ENCODE results near the gene PRX. TPM values are rescaled to one million over a fixed set of nuclear protein-coding genes. Genes with fewer than 3 reads are reported as not detected.

Gene PRX
- total RNA-seq, 1 donor from 2014 or later = 0.80 TPM

- no peak for ATAC-seq
These were observed 50.1 kb downstream of the PRX start for GRCh38 chr19:40363069-40363468.

DNA sequence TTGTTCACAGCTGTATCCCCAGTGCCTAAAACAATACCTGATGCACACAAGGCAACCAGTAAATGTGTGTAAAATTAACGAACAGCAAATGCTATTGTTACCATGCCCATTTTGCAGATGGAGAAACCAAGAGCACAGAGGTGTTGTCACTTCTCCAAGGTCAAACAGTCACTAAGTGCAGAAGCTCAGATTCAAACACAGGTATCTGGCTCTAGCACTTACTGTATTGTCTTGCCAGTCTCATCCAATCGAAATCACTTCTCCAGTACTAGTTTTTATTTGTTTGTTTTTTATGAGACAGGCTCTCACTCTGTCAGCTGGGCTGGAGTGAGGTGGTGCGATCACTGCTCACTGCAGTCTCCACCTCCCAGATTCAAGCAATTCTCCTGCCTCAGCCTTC, 51.0 kb downstream of the PRX start:
- no peak for ATAC-seq

DNA sequence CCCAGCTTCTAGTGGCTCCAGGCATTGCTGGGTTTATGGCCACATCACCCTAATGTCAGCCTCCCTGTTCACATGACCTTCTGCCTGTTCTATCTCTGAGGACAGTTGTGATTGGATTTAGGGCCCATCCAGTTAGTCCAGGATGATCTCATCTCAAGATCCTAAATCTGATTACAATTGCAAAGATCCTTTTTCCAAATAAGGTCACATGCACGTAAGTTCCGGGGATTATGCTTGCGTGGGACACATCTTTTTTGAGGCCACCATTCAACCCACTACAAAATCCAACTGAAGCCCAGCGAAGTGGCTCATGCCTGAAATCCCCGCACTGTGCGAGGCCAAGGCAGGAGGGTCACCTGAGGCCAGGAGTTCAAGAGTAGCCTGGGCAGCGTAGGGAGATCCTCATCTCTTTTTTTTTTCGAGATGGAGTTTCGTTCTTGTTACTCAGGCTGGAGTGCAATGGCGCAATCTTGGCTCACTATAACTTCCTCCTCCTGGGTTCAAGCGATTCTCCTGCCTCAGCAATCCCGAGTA, 52.4 kb downstream of the PRX start:
- no peak for ATAC-seq

GRCh38 chr19:40360020-40360707, 53.0 kb downstream of the PRX start:
- ATAC-seq = no peak

DNA sequence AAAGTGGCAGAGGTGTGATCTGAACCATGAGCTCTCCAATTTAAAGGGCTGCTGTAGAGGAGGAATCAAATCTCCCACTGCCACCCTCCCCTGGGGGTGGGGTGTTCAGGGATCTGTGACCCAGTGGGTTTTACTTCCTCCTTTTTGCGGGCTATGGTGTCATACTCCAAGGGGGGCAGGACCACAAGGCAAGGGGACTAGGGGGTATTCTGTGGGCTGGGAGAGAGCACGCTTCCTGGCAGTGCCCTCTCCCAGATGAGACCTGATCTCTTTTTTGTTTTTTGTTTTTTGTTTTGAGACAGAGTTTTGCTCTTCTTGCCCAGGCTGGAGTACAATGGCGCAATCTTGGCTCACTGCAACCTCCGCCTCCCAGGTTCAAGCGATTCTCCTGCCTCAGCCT, 54.4 kb downstream of the PRX start:
- peak; percentile 24 for ATAC-seq

DNA sequence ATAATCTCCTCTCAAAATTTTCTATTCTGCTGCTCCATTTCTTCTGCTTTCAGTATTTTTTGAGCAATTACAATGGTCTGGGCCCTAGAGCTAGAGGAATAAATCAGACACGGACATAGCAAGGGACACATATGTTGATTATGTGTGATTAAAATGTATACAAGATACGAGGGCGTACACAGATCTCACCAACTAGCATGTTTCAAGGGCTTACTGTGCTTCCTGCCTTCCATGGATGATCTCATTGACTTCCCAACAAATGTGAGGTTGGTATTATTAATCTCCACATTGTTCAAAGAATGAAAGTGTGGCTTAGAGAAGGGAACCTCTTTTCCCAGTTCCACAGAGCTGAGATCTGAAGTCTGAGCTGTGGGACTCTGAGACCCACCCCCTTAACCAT, 55.5 kb downstream of the PRX start:
- ATAC-seq = no peak

DNA sequence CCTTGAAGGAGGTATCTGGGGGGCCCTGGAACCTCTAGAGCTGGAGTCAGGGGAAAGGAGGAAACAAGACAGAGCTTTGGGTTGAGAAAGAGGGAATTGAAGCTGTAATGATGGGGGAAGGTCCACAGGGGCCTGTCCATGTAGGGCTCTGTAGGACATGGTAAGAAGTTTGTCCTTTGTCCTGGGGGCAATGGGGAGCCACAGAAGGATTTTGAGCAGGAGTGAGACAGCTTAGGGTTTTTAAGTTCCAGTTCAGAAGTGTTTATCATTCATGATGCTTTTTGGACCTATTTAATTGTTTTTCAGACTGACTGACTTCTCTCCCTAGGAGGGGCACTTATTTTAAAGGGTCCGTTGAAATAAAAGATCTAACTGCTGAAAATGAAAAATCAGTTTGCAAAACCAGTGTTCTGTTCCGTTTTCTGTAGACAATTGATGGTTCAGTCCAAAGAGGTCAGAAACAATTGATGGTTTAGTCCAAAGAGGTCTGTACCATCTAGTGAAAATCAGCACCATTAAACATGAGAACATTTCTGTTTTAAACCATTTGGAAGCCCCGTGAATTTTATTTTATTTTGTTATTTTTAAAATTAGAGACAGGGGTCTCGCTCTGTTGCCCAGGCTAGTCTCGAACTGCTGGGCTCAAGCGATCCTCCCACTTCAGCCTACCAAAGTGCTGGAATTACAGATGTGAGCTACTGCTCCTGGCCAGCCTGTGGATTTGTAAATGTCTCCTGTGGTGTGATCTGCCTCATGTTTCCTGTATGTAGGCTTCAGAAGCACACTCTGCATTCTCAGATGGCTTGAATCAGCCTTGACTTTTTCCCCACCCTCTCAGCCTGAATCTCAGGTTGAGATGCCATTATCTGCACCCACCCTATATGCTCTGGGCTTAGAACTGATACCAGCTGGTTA, 56.2 kb downstream of the PRX start:
- no peak for ATAC-seq

- no peak for ATAC-seq
These were observed 57.0 kb downstream of the PRX start for GRCh38 chr19:40355975-40356680.

DNA sequence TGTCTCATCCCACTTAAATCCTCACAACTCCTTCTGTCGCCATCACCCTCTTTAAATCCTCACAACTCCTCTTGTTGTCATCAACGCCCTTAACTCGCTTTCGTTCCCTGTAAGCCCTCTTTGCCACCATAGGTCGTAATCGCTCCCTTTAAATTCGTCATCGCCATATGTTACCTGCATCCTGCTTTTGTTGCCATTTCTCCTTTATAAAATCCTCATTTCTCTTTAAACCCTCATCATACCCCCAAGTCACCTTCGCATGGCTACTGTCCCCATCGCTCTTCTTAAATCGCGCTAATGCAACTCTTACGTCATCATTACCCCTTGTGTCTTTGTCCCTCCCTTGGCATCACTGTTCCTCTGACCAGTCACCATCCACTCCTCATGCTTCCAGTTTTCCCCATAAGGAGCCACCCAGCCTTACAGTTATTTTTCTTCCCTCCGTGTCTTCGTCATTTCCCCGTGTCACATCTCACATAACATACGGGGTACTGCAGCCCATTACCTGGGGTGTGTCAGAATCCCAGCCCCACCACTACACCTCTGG, 64.1 kb downstream of the PRX start:
- ATAC-seq = peak; percentile 21

GRCh38 chr19:40348125-40348913, 64.9 kb downstream of the PRX start, which contains the start of the genes C19orf47 and PLD3:
Gene C19orf47 (minus strand): TSS chr19:40348397. CDS start chr19:40341857, 6,540 bp downstream.
Gene PLD3 (plus strand): TSS chr19:40348695. CDS start chr19:40366484, 17,789 bp downstream.
- ATAC-seq = peak; percentile 98

DNA sequence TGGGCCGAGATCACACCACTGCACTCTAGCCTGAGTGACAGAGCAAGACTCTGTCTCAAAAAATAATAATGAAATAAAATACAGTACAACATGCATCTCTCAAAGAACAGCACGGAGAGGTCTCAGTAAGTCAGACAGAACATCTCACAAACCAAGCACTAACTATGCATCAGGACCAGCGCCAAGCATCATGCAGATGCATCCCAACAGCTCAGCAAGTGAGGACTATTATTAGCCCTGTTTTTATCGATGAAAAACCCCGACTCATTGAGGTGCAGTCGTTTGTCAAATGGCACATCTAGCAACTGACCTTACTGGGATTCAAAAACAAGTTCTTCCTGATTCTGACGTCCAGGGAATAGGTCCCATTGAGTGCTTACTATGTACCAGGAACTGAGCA, 68.8 kb downstream of the PRX start:
- ATAC-seq = no peak

Other genes with a start within 250 kb of the PRX start
- gene MAP3K10, start 222.0 kb downstream of the PRX start, total RNA-seq = 5.1 TPM
- not detected for gene TTC9B, start 195.0 kb downstream of the PRX start, total RNA-seq
- not detected for gene CCNP, start 186.7 kb downstream of the PRX start, total RNA-seq
- 96.0 TPM for gene AKT2, start 128.0 kb downstream of the PRX start, total RNA-seq
- gene C19orf47, start 65.0 kb downstream of the PRX start, total RNA-seq = 13.4 TPM
- gene PLD3, start 64.7 kb downstream of the PRX start, total RNA-seq = 55.4 TPM
- not detected for gene HIPK4, start 23.2 kb downstream of the PRX start, total RNA-seq
- 14.7 TPM for gene SERTAD1, start 12.6 kb upstream of the PRX start, total RNA-seq
- gene SERTAD3, start 31.0 kb upstream of the PRX start, total RNA-seq = 20.7 TPM
- 119 TPM for gene BLVRB, start 52.4 kb upstream of the PRX start, total RNA-seq
- 0.20 TPM for gene SPTBN4, start 53.6 kb upstream of the PRX start, total RNA-seq
- 42.8 TPM for gene SHKBP1, start 163.5 kb upstream of the PRX start, total RNA-seq
- gene LTBP4, start 188.0 kb upstream of the PRX start, total RNA-seq = 68.1 TPM